HCEC 1CT (cell line): ENCODE results near the gene DLGAP1.

Source experiments
- DNase-seq: peaks from one replicate; pipeline ENCODE4 v3.0.0-alpha.2; 2017

DLGAP1 gene

GRCh38 chr18:4236940-4237663, 218.0 kb downstream of the DLGAP1 start:
- DNase-seq: no peak

GRCh38 chr18:4233468-4233867, 221.6 kb downstream of the DLGAP1 start:
- no peak for DNase-seq

DNA sequence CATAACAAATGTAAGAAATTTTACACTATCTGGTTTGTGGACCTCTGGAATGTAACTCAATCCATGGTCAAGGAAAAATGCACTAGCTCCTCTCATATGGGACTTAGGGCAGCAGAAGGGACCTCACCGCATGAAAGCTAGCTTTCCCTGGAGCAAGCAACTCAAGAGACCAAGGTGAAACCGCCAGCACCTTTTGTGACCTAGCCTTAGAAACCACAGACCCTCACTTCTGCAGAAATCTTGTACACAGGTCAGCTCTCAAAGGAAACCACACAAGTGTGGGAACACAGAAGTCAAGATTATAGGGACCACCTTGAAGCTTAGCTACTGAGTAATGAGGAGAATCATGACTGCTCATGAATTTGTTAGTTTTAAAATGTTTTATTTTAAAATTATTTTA, 222.5 kb downstream of the DLGAP1 start:
- DNase-seq: no peak

- no peak for DNase-seq
These were observed 223.8 kb downstream of the DLGAP1 start for GRCh38 chr18:4231260-4231659.

GRCh38 chr18:4230450-4231168, 224.5 kb downstream of the DLGAP1 start:
- no peak for DNase-seq

GRCh38 chr18:4224031-4224704, 230.9 kb downstream of the DLGAP1 start:
- DNase-seq: no peak

DNA sequence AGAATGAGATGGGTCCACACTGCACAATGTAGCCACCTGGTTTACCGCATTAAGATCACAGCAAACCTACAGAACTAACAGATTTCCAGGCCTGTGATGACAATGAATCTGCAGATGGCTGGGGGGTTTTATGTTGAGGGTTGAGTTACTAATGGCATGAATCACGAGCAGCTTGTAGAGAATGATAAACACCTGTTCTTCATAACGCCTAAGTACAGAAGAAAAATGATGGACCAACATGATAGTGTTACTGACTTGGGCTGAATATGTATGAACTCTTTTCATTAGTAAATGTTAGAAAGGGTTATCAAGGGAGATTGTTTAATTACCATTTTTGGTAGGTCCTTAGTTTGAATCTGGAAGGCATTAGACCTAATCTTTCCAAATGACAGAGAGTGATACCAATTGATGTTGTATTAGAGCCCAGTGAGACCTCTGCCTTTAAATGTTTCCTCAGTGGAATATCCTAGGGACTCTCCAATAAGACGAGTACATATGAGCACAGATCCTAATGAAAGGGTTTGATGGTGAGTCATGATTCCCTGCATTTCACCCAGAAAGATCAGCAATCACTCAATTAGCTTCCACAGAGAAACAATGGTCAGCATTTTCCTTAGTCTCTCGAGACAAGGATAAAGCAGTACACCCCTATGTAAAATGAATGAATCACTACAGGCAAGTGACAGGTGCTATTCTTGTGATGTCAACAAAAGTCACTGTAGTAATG, 243.8 kb downstream of the DLGAP1 start:
- no peak for DNase-seq

DNA sequence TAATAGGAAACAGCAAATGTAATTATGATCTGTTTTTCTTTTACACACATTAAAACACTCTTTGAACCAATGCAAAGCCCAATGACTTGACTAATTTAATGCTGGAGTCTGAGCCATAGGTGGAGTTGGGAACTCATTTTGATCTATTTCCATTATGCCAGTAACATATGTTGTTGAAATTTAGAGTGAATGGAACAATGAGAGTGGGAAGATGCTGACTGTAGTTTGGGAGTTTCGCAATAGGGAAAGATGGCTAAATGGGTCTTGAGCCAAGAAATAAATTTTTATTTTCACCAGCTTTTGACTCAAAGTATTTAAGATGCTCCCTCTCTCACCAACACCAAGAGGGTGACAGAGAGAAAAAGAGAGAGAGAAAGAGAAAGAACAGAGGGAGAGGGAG, 246.7 kb downstream of the DLGAP1 start:
- DNase-seq: no peak

- DNase-seq: no peak
These were observed 247.6 kb downstream of the DLGAP1 start for GRCh38 chr18:4207383-4207985.

DNA sequence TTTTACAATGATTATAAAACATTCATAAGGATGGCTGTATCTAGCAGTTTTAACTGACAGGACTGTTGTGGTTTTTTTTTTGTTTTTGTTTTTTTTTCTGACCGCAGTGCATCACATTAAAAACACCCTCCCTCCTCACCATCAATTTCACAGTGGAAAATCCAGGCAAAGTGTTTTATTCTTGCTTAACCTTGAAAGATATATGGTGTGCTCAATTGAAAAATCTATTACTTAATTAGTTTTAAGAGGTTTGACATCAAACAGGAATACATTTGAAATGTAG, 250.7 kb downstream of the DLGAP1 start:
- no peak for DNase-seq

DNA sequence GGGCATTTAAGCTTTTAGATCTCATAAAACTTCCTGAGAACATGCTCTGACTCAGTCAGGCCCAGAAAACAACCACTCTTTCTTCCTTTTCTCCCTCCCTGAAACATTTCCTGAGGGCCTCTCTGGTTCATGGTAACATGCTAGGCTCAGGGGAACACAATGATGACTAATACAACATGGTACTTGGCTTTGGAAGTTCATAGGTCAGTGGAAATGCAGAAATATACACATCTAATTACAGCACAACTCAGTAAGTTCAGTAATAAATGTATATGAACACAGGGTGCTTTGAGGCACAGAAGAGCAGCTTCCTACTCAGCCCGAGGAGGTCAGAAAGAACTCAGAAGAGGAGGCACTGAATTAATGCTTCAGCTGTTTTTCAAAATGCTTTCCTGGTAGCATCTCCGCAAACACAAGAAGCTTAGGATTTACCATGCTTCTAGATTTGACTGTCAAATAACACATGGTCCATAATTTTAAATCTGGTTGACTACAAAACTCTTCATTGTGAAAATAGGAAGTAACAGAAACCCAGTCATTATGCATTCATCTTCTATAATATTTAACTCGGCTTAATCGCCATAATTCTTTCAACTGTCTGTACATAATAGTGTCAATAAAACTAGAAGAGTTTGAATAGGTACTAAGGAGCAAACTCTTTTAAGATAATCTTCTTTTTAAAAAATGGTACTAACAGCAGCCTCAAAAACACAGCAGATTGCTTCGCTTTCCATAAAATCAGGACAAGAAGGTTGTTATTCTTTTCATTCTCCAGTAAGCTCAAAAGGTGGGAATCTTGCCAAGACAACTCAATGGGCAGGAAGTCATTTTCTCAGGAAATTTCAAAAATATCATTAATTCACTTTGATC, 251.3 kb downstream of the DLGAP1 start:
- no peak for DNase-seq

- DNase-seq: no peak
These were observed 254.7 kb downstream of the DLGAP1 start for GRCh38 chr18:4200399-4200798.

DNA sequence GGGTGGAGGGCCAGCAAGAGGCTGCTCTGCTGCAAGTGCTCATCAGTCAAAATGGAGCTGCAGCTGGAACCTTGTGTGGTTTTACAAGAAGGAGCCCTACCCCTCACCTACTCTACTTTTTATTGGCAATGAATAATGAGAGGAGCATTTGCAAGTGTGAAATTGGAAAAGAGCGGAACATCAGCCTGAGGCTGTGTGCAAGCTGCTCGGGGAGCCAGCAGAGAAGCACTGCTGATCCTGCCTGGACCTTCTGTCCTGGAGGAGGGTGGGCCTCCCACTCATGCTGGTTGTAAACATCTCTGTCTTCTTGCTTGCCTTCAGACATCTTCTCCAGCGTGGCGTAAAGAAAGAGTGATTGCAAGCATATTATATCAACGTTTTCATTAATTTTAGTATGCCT, 256.2 kb downstream of the DLGAP1 start:
- DNase-seq: no peak

GRCh38 chr18:4196351-4196750, 258.8 kb downstream of the DLGAP1 start:
- DNase-seq: no peak

- DNase-seq: no peak
These were observed 262.0 kb downstream of the DLGAP1 start for GRCh38 chr18:4193086-4193485.

DNA sequence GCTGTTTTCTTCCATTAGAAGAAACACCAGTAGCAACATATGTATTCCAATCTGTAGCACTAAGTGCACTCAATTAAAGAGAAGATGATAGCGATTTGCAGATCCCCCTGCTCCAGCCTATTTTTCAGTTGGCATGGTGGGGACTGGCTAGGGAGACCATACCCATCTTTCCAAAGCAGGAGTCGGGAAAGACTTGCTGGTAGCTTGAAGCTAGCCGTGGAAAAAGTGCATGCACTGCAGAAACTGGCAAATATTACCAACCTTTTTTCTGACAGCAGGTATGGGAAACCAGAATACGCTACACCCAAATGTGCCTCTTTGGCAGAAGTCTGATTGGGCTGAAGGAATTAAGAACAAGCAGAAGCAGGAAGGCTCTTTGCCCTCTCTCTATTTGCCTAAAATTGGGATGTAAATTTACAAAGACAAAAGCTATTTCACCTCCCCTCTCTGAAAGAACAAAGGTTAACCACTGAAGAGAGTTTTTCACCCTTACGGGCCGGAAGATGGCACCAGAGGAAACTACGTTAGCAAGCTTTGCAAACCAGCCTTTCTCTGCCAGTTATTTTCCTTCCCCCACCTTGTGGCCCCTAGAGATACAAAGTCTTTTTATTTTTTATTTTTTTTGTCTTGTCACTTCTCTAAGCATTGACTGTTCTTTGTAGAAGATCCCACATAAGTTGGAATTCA, 273.1 kb downstream of the DLGAP1 start:
- DNase-seq: no peak

GRCh38 chr18:4181086-4181485, 274.0 kb downstream of the DLGAP1 start:
- DNase-seq: no peak

DNA sequence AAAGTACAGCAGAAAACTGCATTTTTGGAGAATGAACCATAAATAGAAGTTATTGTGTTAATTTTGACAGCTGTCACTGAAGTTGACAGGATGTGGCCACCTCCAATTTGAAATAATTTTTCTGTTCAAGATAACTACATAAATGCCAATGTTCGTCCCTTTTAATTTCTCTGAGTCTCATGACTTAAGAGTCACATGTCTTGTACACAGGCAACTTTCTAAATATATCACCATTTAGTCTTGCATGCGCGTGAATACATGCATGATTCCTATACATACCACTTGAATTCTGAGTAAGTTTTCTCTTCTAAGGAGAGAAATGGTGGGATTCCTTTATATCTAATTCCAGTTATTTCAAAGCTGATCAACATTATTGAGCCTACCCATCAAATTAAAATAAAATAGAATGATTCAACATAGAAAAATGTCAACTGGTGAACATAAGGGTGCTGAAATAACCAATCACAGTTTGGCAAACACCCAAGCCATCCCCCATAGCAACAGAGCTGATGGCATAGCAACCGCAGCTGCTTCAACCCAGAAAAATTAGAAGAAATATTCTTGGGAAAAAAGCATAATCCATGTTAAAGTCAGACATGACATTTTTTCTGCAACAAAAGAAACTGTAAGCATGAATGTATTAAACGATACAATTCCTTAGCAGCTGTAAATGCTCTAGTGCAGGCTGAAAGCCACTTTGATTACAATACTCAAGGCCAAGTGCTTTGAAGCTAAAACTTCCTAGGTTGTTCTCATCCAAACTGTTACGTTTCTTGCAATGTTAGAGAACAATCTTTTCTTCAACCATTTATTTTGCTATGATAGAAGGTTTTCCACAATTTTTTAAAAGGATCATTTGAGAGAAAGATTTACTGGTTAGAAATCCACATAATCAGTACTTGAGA, 282.7 kb downstream of the DLGAP1 start:
- DNase-seq: no peak

- DNase-seq: no peak
These were observed 297.8 kb downstream of the DLGAP1 start for GRCh38 chr18:4157352-4157751.

DNA sequence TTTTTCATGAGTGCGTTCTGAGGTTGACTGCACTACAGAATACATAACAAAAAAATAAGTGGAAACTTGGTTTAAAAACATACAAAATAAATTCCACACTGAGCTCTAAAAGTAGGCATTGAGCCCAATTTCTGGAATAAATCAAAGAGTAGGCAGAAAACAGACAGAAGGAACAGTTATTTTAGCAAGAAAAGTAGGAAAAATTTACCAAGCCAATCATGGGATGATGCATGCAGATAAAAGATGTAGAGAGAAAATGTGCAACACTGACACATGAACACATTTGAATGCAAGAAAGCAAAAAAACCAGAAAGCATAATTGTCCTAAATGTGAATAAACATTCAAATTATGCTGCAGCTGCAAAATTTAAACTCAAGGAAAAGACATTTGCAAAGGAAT, 308.3 kb downstream of the DLGAP1 start:
- DNase-seq: no peak
